NCI-H526 treated with DMSO at 0.1 percent for 48 hours (cell line): ENCODE measurements around the gene PNMA6A.
"Not testable (repeated sequence)": the region's sequence is repeated elsewhere in the genome, so short reads cannot be mapped to it uniquely, and the experiment has no call there.

Experiments used
- DNase-seq: peaks from one replicate; lab custom pipeline; 2025; lab: John Stamatoyannopoulos, UW

The PNMA6A gene

DNA sequence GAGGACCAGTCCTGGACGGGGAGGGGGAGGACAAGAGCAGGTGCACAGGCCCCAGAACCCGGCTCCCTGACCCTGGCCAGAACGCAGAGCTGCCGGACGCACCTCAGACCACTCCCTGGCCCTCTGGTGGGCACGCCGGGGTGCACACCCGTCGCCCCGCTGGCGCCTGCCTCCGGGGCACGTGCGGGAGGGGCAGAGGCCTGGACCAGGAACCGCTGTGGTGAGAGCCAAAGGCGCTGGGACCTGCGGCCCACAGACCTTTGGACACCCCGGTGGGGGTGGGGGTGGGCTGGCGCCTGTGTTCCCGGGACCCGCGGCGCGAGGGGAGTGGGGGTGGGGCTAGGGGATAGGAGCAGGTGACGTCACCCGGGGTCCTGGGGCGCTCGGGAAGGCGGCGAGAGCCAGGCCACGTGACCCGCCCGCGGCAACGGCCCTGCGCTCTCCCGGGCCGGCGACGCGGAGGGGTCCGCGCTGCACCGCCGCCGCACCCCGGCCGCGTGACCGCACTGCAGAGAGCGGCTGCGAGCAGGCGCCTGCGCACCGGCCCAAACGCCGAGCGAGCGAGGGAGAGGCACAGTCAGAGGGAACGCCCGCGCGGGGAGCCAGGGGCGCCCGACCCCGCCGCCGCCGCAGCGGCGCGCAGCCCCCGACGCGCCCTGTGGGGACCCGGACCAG lies at the start of gene PNMA6A:
PNMA6A (plus strand) TSS at position 546 of the 675 bp plus-strand sequence. CDS start 609 bp downstream, outside the sequence.
- DNase-seq: not testable (repeated sequence)

DNA sequence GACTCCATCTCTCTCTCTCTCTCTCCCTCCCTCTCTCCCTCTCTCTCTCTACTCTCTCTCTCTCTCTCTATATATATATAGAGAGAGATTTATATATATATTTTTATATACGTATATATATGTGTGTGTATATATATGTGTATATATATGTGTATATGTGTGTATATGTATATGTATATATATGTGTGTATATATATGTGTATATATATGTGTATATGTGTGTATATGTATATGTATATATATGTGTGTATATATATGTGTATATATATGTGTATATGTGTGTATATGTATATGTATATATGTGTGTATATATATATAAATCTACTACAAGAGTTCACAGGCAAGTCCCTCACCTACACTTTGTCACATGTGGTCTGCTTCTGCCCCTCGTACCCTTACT lies 45.8 kb upstream of the PNMA6A start:
- DNase-seq: not testable (repeated sequence)

DNA sequence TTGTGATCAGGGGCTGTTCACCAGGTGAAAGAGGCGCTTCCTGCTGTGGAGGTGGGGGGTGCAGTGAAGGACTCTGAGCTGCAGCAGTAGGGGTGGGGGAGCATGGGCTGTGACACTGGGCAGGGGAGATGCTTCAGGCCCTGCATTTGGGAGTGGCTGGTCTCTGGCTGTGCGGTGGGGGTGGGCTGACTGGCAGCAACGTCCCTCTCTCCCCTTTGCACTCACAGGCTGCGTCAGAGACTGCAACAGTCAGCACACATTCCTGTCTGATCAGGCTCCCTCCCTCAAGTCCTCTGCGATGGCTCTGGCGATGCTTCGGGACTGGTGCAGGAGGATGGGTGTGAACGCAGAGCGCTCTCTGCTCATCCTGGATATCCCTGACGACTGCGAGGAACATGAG lies 43.8 kb upstream of the PNMA6A start:
- not testable (repeated sequence) for DNase-seq

DNA sequence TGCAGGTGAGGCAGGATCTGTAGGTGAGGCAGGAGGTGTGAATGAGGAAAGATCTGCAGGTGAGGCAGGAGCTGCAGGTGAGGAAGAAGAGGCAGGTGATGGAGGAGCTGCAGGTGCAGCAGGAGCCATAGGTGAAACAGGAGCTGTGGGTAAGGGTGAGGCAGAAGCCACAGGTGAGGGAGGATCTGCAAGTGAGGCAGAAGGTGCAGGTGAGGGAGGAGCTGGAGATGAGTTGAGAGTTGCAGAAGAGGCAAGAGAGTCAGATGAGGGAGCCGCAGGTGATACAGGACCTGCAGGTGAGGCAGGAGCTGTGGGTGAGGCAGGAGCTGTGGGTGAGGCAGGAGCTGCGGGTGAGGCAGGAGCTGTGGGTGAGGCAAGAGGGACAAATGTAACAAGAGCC lies 43.1 kb upstream of the PNMA6A start:
- DNase-seq: no peak

DNA sequence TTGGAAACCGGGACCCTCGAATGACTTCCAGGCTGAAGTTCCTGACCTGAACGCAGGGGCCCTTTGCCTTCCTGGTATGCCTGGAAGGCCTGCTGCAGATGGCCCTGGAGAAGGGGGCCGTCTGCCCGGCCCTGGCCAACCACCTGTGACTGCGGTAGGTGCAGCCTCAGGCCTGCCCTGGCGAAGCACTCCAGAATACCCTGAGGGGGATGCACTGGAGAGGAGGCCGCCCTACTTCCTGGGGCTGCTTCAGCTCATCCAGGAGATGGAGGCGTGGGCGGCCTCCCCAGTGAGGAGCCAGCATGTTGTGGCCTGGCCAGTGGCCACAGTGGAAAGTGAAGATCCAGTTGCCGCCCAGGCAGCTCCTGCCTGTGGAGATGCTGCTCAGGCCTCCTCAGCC lies 42.4 kb upstream of the PNMA6A start:
- no peak for DNase-seq

DNA sequence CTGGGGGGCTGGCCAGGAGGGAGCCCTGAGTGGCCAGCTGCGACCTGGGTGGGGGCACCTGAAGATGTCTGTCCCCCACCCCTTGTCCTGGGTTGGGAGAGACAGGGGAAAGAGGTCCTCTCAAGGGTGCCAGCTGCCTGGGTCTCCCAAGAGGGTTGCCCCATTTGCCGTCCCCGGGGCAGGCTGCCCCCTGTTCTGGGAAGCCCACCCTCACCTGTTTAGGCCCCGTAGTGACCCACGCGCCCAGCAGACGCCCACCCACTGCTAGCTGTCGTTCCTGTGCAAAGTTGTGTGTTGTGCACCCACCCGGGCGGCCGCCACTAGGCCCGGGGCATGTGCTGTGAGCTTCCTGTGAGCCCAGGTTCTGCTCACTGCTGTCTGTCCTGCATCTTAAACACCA lies 41.5 kb upstream of the PNMA6A start:
- DNase-seq: no peak

DNA sequence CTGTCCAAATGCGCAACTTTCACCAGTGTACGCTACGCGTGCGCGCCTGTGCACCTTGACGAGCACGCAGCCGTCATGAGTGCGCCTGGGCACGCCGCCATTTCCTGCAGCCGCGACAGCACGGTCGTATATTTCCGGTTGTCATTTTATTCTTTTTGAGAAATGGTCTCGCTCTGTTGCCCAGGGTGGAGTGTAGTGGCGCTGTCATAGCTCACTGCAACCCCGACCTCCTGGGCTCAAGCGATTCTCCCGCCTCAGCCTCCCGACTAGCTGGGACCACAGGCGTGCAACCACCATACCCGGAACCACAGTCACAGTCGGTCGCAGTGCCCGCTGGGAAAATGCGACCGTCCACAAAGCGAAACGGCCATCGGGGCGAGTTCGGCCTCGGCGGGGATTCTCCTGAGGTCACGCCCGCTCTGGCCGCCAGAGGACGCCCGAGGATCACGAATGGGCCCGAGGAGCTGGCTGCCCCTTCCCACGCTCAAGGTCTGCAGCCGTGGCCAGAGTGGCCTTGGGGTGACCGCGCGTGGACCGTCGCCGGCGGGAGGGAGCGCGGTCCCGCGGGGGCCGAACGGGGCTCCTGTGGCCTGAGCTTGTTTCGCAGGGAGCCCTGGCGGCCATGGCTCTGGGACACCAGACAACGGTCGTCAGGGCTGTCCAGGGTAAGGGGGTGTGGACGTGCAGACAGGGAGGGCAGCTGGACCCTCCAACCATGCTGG lies 39.7 kb upstream of the PNMA6A start:
- no peak for DNase-seq

DNA sequence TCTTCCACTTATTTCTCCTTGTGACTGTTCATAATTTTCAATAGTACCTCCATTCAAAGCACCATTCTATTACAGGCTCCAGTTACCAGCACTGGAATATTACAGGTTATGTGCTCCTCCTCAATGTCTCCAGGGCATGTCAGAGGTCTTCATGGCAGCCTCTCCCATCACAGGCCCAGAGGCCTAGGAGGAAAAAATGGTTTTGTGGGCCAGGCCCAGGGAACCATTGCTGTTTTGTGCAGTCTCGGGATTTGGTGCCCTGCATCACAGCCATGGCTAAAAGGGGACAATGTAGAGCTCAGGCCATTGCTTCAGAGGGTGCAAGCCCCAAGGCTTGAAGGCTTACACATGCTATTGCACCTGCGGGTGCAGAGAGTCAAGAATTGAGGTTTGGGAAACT lies 23.2 kb upstream of the PNMA6A start:
- no peak for DNase-seq

DNA sequence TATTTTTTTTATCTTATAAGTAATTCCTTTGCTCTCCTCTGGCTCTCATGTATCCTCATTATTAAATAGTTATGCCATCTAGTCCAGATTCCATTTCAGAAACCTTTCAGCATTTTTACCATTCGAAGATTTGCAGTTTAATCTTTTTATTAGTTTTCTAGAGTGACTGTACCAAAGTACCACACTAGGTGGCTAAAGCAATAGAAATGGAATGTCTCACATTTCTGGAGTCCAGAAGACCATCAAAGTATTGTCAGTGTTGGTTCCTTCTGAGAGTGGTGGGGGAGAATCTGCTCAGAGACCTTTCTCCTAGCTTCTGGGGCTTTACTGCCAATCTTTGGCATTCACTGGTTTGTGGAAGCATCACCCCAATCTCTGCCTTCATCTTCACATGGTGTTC lies 19.7 kb upstream of the PNMA6A start:
- DNase-seq: no peak

DNA sequence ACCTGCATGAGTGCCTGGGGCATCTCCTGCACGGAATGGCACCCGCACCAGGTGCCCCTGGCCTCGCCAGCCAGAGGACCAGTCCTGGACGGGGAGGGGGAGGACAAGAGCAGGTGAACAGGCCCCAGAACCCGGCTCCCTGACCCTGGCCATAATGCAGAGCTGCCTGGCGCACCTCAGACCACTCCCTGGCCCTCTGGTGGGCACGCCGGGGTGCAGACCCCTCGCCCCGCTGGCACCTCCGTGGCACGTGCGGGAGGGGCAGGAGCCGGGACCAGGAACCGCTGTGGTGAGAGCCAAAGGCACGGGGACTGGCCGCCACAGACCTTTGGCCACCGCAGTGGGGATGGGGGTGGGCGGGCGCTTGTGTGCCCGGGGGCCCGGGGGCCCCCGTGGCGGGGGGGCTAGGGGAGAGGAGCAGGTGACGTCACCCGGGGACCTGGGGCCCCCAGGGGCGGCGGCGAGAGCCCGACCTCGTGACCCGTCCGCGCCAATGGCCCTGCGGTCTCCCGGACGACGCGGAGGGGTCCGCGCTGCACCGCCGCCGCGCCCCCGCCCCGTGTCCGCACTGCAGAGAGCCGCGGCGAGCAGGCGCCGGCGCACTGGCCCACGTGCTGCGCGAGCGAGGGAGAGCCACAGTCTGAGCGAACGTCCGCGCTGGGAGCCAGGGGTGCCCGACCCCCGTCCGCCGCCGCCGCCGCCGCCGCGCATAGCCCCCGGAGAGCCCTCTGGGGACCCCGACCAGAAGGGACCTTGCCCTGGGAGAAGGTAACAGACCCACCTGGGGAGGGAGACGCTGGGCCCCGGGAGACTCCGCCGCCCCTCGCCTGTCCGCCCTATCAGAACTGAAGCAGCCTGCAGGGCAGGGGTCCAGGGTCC lies 16.1 kb upstream of the PNMA6A start, which contains the start of gene PNMA3:
PNMA3 (plus strand) TSS at position 600 of the 879 bp plus-strand sequence. CDS start 586 bp downstream, outside the sequence.
- DNase-seq: no peak

DNA sequence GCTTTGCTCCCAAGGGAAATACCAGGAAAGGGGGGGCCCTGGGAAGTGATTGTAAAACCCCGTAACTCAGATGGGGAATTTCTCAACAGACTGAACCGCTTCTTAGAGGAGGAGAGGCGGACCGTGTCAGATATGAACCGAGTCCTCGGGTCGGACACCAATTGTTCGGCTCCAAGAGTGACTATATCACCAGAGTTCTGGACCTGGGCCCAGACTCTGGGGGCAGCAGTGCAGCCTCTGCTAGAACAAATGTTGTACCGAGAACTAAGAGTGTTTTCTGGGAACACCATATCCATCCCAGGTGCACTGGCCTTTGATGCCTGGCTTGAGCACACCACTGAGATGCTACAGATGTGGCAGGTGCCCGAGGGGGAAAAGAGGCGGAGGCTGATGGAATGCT lies 15.0 kb upstream of the PNMA6A start:
- DNase-seq: no peak

DNA sequence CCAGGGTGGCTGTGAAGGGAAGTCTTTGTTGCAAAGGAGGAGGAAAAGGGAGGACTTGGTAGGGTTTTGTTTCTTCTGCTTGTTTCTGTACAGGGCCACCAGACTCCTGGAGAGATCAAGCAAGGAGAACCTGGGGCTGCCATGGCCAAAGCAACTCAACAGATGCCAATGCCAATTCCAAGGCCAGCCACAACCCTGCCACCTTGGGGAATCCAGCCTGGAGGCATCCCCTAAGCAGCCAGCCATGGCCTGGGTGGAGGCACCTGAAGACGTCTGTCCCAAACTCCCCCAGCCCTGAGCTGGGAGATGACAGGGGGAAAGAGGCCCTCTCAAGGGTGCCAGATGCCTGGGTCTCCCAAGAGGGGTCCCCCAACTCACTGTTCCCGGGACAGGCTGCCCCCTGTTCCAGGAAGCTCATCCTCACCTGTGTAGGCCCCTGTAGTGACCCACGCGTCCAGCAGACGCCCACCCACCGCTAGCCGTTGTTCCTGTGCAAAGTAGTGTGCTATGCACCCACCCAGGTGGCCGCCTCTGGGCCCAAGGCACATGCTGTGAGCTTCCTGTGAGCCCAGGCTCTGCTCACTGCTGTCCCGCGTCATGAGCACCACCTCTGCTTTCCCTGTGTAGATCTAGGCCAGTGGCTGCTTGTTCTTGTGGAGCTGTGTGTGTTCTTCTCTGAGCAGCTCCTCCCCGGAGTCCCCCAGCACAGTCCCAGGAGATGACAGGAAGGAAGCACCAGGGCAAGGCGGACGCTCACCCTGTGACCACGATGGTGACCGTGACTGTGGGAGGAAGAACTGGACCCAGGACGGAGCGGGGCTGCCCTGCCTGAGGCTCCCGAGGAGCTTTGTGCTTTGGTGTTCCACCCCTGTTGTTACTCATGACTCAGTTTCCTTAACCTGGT lies 12.8 kb upstream of the PNMA6A start:
- DNase-seq: no peak

DNA sequence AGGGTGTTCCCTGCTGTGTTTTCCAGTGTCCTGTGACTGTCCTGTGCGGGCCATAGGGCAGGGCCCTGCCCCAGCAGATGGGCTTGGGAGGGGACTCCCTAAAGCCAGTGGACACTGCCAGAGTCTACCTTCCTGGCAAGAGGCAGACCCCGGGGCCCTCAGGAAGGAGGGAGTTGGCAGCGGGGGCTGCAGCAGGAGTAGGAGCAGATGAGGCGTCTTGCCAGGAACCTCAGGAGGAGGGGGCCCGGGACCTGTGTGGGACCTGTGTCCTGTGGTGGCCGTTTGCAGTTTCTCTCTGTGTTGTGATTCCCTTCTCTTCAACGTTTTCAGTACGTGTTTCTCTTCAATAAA lies 12.2 kb upstream of the PNMA6A start:
- DNase-seq: no peak

DNA sequence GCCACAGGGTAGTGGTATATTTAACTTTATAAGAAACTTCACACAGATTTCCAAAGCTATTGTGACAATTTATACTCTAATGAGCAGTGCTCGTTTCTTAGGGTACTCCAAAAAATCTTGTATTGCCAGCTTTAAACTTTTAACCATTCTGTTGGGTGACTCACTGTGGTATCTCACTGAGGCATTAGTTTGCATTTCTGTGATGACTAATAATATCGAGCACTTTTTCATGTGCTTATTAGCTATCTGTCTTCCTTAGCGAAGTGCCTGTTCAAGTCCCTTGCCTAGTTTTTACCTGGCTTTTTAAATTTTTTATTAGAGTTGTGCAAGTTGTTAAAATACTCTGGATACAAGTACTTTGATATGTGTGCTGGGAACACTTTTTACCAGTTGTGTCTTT lies 10.5 kb upstream of the PNMA6A start:
- no peak for DNase-seq

DNA sequence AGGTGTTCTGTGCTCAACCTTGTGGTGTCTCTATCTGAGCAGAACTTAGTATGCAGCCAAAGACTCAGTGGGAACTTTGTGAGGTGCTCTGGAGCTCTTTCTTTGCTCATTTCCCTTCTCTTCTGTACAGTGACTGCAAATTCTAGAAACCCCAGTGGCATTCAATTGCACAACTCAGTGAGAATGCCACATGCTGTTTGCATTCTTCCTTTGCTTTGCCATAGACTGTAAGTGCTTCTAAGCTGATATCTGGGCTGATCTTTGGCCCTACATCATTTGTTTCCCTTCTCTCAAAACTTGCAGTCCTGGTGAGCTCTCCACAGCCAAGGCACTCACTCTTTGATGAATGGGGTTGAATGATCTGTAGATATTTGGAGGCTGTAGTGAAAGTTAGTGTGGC lies 8.9 kb upstream of the PNMA6A start:
- DNase-seq: no peak

DNA sequence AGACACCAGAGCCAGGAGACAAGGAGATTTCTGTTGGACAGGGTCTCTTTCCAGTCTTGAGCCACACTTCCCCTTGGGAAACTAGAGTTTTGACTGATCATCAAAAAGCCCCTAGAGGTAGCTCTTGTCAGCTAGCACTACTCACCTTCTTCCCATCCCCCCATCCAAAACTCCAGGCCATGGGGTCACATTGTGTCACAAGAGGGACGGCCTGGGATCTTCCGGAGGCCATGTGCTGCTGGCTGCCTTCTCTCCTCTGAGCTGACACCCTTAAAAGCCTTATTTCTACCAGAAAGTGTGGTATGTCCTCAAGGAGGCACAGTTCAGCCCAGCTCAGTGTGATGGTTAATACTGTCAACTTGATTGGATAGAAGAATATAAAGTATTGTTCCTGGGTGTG lies 8.2 kb upstream of the PNMA6A start:
- DNase-seq: no peak

DNA sequence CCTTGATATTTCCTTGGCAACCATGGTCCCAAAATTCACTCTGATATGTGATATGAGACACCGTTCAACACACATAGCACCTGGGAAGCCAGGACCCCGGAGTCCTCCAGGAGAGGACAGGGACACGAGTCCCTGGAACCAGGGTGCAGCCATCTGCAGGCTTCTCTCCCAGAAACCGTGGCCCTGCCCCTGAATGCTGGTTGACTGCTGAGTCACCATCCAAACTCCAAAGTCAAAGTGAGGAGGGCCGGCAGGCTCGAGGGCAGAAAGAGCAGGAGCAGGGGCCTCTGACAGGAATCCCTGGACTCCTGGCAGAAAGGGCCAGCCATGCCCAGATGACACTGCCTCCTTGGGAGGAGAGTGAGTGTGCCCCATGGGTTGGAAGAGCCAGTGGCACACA lies 6.9 kb upstream of the PNMA6A start:
- no peak for DNase-seq

DNA sequence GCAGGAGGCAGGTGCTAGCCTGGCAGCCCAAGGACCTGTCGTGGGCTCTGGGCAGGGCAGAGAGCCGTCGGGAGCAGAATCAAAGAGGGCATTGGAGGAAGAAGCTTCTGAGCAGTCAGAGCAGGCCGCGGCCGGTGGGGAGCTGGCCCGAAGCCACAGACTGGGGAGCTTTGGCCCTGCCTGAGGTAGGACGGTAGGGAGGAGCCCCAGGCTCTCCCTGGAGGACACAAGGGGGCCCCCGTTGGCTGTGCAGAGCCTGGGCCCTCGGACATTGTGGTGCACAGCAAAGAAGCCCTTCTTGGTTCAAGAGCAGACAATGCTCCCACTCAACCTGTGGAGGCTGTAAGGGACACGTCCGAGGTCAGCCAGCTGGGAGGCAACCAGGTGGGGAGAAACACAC lies 5.9 kb upstream of the PNMA6A start:
- not testable (repeated sequence) for DNase-seq

DNA sequence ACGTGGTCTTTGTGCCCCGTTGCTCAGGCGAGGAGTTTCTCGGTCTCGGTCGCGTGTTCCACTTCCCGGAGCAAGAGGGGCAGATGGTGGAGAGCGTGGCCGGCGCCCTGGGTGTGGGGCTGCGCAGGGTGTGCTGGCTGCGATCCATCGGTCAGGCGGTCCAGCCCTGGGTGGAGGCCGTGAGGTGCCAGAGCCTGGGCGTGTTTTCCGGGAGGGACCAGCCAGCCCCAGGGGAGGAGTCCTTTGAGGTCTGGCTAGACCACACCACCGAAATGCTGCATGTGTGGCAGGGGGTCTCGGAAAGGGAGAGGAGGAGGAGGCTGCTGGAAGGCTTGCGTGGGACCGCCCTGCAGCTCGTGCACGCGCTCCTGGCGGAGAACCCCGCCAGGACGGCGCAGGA lies 1.1 kb downstream of the PNMA6A start:
- not testable (repeated sequence) for DNase-seq

DNA sequence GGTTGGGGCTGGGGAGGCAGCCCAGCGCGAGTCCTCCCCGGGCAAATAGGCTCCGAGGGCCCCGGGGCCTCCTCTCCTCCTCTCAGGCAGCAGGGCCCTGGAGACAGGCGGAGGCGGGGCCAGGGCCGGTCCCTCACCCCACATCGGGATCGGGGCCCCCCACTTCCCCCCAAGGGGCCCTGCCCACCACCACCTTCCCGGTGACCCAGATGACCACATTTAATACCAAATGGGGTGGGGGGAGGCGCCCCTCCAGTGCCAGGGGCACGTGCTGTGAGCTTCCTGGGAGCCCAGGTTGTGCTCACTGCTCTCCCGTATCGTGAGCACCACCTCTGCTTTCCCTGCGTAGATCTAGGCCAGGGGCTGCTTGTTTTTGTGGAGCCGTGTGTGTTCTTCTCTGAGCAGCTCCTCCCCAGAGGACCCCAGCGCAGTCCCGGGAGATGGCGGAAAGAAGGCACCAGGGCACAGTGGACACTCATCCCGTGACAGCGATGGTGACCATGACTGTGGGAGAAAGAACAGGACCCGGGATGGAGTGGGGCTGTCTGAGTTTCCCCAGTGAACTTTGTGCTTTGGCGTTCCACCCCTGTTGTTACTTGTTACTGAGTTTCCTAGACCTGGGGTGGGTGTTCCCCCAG lies 2.1 kb downstream of the PNMA6A start:
- DNase-seq: no peak

DNA sequence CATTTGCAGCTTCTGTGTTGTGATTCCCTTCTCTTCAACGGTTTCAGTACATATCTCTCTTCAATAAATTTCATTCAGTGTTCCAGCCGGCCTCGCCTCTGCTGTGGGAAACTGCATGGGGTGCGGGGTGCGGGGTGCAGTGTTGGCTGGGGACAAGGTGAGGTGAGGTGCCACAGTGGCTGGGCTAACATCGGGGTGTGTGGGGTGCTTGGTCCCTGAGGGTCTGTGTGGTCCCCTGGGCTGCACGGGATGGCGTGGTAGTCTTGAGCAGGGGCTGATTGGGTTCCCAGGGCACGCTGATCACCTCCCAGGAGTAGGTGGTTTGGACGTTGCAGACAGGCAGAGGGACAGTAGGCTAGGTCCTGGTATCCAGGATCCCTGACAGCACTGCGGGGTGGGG lies 2.7 kb downstream of the PNMA6A start:
- no peak for DNase-seq
